Fibroblast of lung (primary cell): ENCODE measurements around the gene MEIS2.

Source experiments
- EZH2 ChIP-seq: IDR thresholded peaks from 2 replicates; pipeline ENCODE4 v1.5.1; 2012; ENCODE audit warnings: low read length, control low read depth, mild to moderate bottlenecking; ENCODE audit errors: missing control alignments
- TF ChIP-seq, protein P1 (sequence below), 2 donors: IDR thresholded peaks in 1 of 2; conservative IDR thresholded peaks in 1 of 2; 1 replicate in 1 of 2; 2 replicates in 1 of 2; pipeline ENCODE4 v1.5.1; 2011 to 2012; ENCODE audit warnings: low read length in 2 of 2, control low read depth in 1 of 2, inconsistent platforms in 1 of 2, low read depth in 1 of 2, mild to moderate bottlenecking in 1 of 2

DNA sequence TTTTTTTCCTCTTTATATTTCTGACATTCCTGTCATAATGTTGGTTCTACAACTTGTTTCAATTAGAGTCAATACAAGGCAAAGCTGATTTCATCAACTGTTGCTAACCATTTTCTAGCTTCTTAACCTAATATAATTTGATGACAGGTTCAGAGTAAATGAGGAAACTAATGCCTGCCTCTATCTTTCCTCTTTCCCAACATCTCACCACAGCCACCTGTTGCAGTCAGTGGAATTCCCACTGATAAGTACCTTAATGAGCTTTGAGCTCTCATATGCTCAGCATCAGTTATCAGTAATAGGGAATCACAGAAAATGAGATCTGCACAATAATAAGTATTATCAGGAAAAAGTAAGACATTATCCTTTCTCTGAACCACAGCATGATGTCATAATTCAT, 241.9 kb downstream of the MEIS2 start:
- TF ChIP-seq, protein P1, sequence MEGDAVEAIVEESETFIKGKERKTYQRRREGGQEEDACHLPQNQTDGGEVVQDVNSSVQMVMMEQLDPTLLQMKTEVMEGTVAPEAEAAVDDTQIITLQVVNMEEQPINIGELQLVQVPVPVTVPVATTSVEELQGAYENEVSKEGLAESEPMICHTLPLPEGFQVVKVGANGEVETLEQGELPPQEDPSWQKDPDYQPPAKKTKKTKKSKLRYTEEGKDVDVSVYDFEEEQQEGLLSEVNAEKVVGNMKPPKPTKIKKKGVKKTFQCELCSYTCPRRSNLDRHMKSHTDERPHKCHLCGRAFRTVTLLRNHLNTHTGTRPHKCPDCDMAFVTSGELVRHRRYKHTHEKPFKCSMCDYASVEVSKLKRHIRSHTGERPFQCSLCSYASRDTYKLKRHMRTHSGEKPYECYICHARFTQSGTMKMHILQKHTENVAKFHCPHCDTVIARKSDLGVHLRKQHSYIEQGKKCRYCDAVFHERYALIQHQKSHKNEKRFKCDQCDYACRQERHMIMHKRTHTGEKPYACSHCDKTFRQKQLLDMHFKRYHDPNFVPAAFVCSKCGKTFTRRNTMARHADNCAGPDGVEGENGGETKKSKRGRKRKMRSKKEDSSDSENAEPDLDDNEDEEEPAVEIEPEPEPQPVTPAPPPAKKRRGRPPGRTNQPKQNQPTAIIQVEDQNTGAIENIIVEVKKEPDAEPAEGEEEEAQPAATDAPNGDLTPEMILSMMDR (conservative IDR thresholded peaks at IDR 0.05 in 1 of 2, IDR thresholded peaks at IDR 0.05 in 1 of 2; ENCODE audit: low read depth in 1 of 2, low read length in 2 of 2), result no peak
- TF ChIP-seq EZH2, result no peak
